SU-DHL-6 (cell line): ENCODE measurements around the gene ZNF316.

ENCODE experiments used
- EZH2phosphoT487 ChIP-seq: fragments of 200-600 bp; sonication (generic), shearing (Covaris generic); conservative IDR thresholded peaks from 2 replicates; pipeline ENCODE4 v1.6.1; 2018; ENCODE audit warnings: mild to moderate bottlenecking, antibody characterized with exemption, low read length, moderate library complexity, mixed read lengths
- TF ChIP-seq, protein P1 (sequence below): fragments of 200-600 bp; sonication (generic); IDR thresholded peaks from one replicate; pipeline ENCODE4 v1.5.1; 2017; ENCODE audit warnings: antibody characterized with exemption, mild to moderate bottlenecking, low read length, moderate library complexity; ENCODE audit not compliant: insufficient read depth, poor library complexity, severe bottlenecking

DNA sequence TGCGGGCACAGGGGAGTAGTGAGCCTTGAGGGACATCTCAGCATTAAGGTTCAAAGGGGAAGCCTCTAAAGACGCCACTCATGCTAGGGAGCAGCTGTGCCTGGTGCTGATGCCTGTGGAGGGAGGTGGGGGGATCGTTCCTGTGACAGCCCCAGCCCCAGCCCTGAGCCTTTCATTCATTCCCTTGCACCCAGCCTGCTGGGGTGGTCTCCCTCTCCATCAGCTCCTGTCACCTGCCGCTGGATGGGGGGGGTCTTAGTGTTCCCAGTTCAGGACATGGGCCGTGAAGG, 11.6 kb downstream of the ZNF316 start:
- TF ChIP-seq, protein P1, sequence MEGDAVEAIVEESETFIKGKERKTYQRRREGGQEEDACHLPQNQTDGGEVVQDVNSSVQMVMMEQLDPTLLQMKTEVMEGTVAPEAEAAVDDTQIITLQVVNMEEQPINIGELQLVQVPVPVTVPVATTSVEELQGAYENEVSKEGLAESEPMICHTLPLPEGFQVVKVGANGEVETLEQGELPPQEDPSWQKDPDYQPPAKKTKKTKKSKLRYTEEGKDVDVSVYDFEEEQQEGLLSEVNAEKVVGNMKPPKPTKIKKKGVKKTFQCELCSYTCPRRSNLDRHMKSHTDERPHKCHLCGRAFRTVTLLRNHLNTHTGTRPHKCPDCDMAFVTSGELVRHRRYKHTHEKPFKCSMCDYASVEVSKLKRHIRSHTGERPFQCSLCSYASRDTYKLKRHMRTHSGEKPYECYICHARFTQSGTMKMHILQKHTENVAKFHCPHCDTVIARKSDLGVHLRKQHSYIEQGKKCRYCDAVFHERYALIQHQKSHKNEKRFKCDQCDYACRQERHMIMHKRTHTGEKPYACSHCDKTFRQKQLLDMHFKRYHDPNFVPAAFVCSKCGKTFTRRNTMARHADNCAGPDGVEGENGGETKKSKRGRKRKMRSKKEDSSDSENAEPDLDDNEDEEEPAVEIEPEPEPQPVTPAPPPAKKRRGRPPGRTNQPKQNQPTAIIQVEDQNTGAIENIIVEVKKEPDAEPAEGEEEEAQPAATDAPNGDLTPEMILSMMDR = no peak
- no peak for TF ChIP-seq EZH2phosphoT487
